ENCODE data around the gene LYRM4. TPM values are rescaled to one million over a fixed set of nuclear protein-coding genes. Genes with fewer than 3 reads are reported as not detected.

LYRM4 gene
- total RNA-seq, 1 experiment from 2014 or later, result 37.0 TPM

- no peak for DNase-seq
- Histone ChIP-seq H3K4me3 (no peak overlapping the region), H3K27ac (no peak overlapping the region), H3K4me1 (replicated peaks; ENCODE audit: insufficient read depth) (no peaks in the 10 kb centered on the region), H3K79me2 (ENCODE audit: low read depth) (no peaks in the 10 kb centered on the region), H3F3A (ENCODE audit: insufficient read depth, low read depth) (no peaks in the 10 kb centered on the region), H2AFZ (no peak overlapping the region), H3K4me2 (no peak overlapping the region), H3K27me3 (ENCODE audit: insufficient read depth, low read depth) (no peaks in the 10 kb centered on the region), H3K9me3 (ENCODE audit: insufficient read depth, low read depth) (no peaks in the 10 kb centered on the region), H3K36me3 (ENCODE audit: low read depth) (no peaks in the 10 kb centered on the region), H4K20me1 (ENCODE audit: insufficient read depth) (no peaks in the 10 kb centered on the region), H3K9me2 (ENCODE audit: insufficient read depth) (no peaks in the 10 kb centered on the region)
- no TSS peak for BruUV-seq (replicated peaks)
- POLR2A ChIA-PET (ENCODE audit: unreplicated experiment), result no interaction called here
- CTCF ChIA-PET, result no interaction called here
- intact Hi-C loops (cut with micrococcal nuclease; ENCODE audit: unreplicated experiment), result no loop called here
- TF ChIP-seq CTCF (conservative IDR thresholded peaks at IDR 0.05) (no peak), EZH2 (IDR thresholded peaks at IDR 0.05; ENCODE audit: low read depth) (no peak)
These were observed 46.9 kb downstream of the LYRM4 start for GRCh38 chr6:5213836-5214235.

DNA sequence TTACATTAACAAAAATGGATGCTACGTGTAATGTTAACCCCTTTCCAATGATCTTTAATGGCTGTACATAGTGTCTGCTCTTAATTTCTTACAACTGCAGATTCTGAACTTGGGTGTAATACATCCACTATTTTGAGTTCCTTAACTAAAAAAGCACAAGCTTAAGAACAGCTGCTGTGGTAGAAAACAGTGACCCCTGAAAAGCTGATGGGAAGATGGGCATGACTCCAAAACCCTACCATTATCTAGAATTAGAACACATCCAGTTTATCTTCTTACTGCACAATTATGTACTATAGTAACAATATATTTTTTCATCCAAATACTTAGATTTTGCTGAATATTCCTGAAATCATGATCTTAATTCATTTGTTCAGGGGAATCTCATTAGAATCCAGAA, 49.3 kb downstream of the LYRM4 start:
- no peak for DNase-seq
- no peak overlapping the region for H3K27ac ChIP-seq
- intact Hi-C loops (cut with micrococcal nuclease; ENCODE audit: unreplicated experiment), result no loop called here
- H3K4me2 ChIP-seq, result no peak overlapping the region
- H3K4me3 ChIP-seq, result no peak overlapping the region
- no TSS peak for BruUV-seq (replicated peaks)
- H3K9me3 ChIP-seq (ENCODE audit: insufficient read depth, low read depth), result no peaks in the 10 kb centered on the region
- no peaks in the 10 kb centered on the region for H3K4me1 ChIP-seq (replicated peaks; ENCODE audit: insufficient read depth)
- ChIA-PET CTCF (no interaction called here), POLR2A (ENCODE audit: unreplicated experiment) (no interaction called here)
- H3K36me3 ChIP-seq (ENCODE audit: low read depth), result no peaks in the 10 kb centered on the region
- no peaks in the 10 kb centered on the region for H4K20me1 ChIP-seq (ENCODE audit: insufficient read depth)
- H3K27me3 ChIP-seq (ENCODE audit: insufficient read depth, low read depth), result no peaks in the 10 kb centered on the region
- H2AFZ ChIP-seq, result no peak overlapping the region
- H3K9me2 ChIP-seq (ENCODE audit: insufficient read depth), result no peaks in the 10 kb centered on the region
- H3K79me2 ChIP-seq (ENCODE audit: low read depth), result no peaks in the 10 kb centered on the region
- H3F3A ChIP-seq (ENCODE audit: insufficient read depth, low read depth), result no peaks in the 10 kb centered on the region
- TF ChIP-seq EZH2 (IDR thresholded peaks at IDR 0.05; ENCODE audit: low read depth), result no peak
- no peak for TF ChIP-seq CTCF (conservative IDR thresholded peaks at IDR 0.05)

- intact Hi-C loops (cut with micrococcal nuclease; ENCODE audit: unreplicated experiment), result no loop called here
- BruUV-seq (replicated peaks), result no TSS peak
- Histone ChIP-seq H3K36me3 (ENCODE audit: low read depth) (no peaks in the 10 kb centered on the region), H3F3A (ENCODE audit: insufficient read depth, low read depth) (no peaks in the 10 kb centered on the region), H3K4me3 (no peak overlapping the region), H3K4me1 (replicated peaks; ENCODE audit: insufficient read depth) (0 out of 2 replicates have a peak, but pooled peaks cover 7% of the 10 kb centered on the region), H2AFZ (no peak overlapping the region), H3K9me2 (ENCODE audit: insufficient read depth) (no peaks in the 10 kb centered on the region), H3K79me2 (ENCODE audit: low read depth) (no peaks in the 10 kb centered on the region), H3K27ac (no peak overlapping the region), H3K9me3 (ENCODE audit: insufficient read depth, low read depth) (no peaks in the 10 kb centered on the region), H3K4me2 (no peak overlapping the region), H3K27me3 (ENCODE audit: insufficient read depth, low read depth) (no peaks in the 10 kb centered on the region), H4K20me1 (ENCODE audit: insufficient read depth) (no peaks in the 10 kb centered on the region)
- no peak for TF ChIP-seq EZH2 (IDR thresholded peaks at IDR 0.05; ENCODE audit: low read depth)
- no peak for TF ChIP-seq CTCF (conservative IDR thresholded peaks at IDR 0.05)
- ChIA-PET CTCF (no interaction called here), POLR2A (ENCODE audit: unreplicated experiment) (no interaction called here)
- DNase-seq, result no peak
These were observed 52.2 kb downstream of the LYRM4 start for GRCh38 chr6:5208471-5208971.
